Neural cell (in vitro differentiated cells): ENCODE data around the gene GAB4. TPM values are rescaled to one million over a fixed set of nuclear protein-coding genes. Genes with fewer than 3 reads are reported as not detected.
"Not testable (repeated sequence)": the region's sequence is repeated elsewhere in the genome, so short reads cannot be mapped to it uniquely, and the experiment has no call there.

ENCODE experiments used
- H2AFZ ChIP-seq: fragments of 200-600, 300-800 bp; sonication (generic), shearing (Covaris generic); 2 replicates; pipeline ENCODE4 v1.6.0; 2014; ENCODE audit warnings: low read depth, mild to moderate bottlenecking, antibody characterized with exemption, low read length, moderate library complexity
- H3F3A ChIP-seq: fragments of 200-600 bp; shearing (Covaris generic); 2 replicates; pipeline ENCODE4 v1.6.1; 2016; ENCODE audit warnings: mild to moderate bottlenecking, moderate library complexity, mixed read lengths, antibody characterized with exemption, low read length; ENCODE audit not compliant: insufficient read depth, poor library complexity, severe bottlenecking
- H3K27ac ChIP-seq: fragments of 200-600, 300-800 bp; sonication (generic), shearing (Covaris generic); 2 replicates; pipeline ENCODE4 v1.5.1; 2014; ENCODE audit warnings: mild to moderate bottlenecking, low read length, moderate library complexity
- H3K27me3 ChIP-seq: fragments of 300-800, 200-600 bp; sonication (generic), shearing (Covaris generic); 2 replicates; pipeline ENCODE4 v1.6.0; 2014; ENCODE audit warnings: mild to moderate bottlenecking, low read depth, low read length, moderate library complexity; ENCODE audit not compliant: insufficient read depth
- H3K36me3 ChIP-seq: fragments of 300-800, 200-600 bp; sonication (generic), shearing (Covaris generic); 2 replicates; pipeline ENCODE4 v1.5.1; 2014; ENCODE audit warnings: mild to moderate bottlenecking, antibody characterized with exemption, low read length, moderate library complexity; ENCODE audit not compliant: insufficient read depth
- H3K4me2 ChIP-seq: fragments of 300-800, 200-600 bp; sonication (generic), shearing (Covaris generic); 2 replicates; pipeline ENCODE4 v1.6.0; 2014; ENCODE audit warnings: mild to moderate bottlenecking, low read length
- H3K4me3 ChIP-seq: fragments of 300-800, 200-600 bp; sonication (generic), shearing (Covaris generic); 2 replicates; pipeline ENCODE4 v1.5.1; 2014; ENCODE audit warnings: mild to moderate bottlenecking, low read length, moderate library complexity
- H3K79me2 ChIP-seq: fragments of 200-600 bp; shearing (Covaris generic); replicated peaks from 2 replicates; pipeline ENCODE4 v1.6.0; 2014; ENCODE audit warnings: mild to moderate bottlenecking, low read length, moderate library complexity; ENCODE audit not compliant: insufficient read depth
- H3K9ac ChIP-seq: fragments of 300-800, 200-600 bp; sonication (generic), shearing (Covaris generic); 2 replicates; pipeline ENCODE4 v1.6.1; 2016; ENCODE audit warnings: mild to moderate bottlenecking, low read length, mixed read lengths
- H3K9me2 ChIP-seq: fragments of 200-600 bp; shearing (Covaris generic); 2 replicates; pipeline ENCODE4 v1.6.1; 2016; ENCODE audit warnings: mild to moderate bottlenecking, low read length, mixed read lengths; ENCODE audit not compliant: insufficient read depth
- H3K9me3 ChIP-seq: fragments of 200-600, 300-800 bp; sonication (generic), shearing (Covaris generic); 2 replicates; pipeline ENCODE4 v1.6.1; 2016; ENCODE audit warnings: mild to moderate bottlenecking, mixed run types, low read length, moderate library complexity, mixed read lengths
- H4K20me1 ChIP-seq: fragments of 200-600 bp; shearing (Covaris generic); 2 replicates; pipeline ENCODE4 v1.6.1; 2016; ENCODE audit warnings: mild to moderate bottlenecking, mixed run types; ENCODE audit not compliant: insufficient read depth
- CTCF ChIP-seq: fragments of 450-650 bp; IDR thresholded peaks from 2 replicates; pipeline ENCODE4 v1.5.1; 2014; ENCODE audit warnings: antibody characterized with exemption, mild to moderate bottlenecking, moderate library complexity; ENCODE audit not compliant: poor library complexity, severe bottlenecking
- EP300 ChIP-seq: fragments of 450-650 bp; conservative IDR thresholded peaks from 2 replicates; pipeline ENCODE4 v1.6.1; 2014; ENCODE audit warnings: antibody characterized with exemption, mild to moderate bottlenecking, moderate library complexity; ENCODE audit not compliant: poor library complexity, severe bottlenecking
- EZH2 ChIP-seq: fragments of 200-600, 300-800 bp; shearing (Covaris generic), sonication (generic); IDR thresholded peaks from 2 replicates; pipeline ENCODE4 v1.6.1; 2014; ENCODE audit warnings: antibody characterized with exemption, low read length, borderline replicate concordance, mild to moderate bottlenecking; ENCODE audit not compliant: insufficient read depth, poor library complexity, severe bottlenecking
- MXI1 ChIP-seq: fragments of 450-650 bp; conservative IDR thresholded peaks from 2 replicates; pipeline ENCODE4 v1.6.1; 2014; ENCODE audit warnings: antibody characterized with exemption, mild to moderate bottlenecking; ENCODE audit not compliant: poor library complexity, severe bottlenecking
- POLR2AphosphoS5 ChIP-seq: IDR thresholded peaks from 2 replicates; pipeline ENCODE4 v1.6.1; 2012
- RAD21 ChIP-seq: fragments of 450-650 bp; conservative IDR thresholded peaks from 2 replicates; pipeline ENCODE4 v1.6.1; 2014; ENCODE audit warnings: antibody characterized with exemption, mild to moderate bottlenecking, moderate library complexity
- SMC3 ChIP-seq: fragments of 450-650 bp; conservative IDR thresholded peaks from 2 replicates; pipeline ENCODE4 v1.6.1; 2014; ENCODE audit warnings: antibody characterized with exemption, mild to moderate bottlenecking, moderate library complexity; ENCODE audit not compliant: poor library complexity
- TAF1 ChIP-seq: IDR thresholded peaks from 2 replicates; pipeline ENCODE4 v1.6.1; 2012; ENCODE audit warnings: low read depth
- polyA plus RNA-seq: library from polyadenylated mRNA; depleted of rRNA; stranded (reverse); fragments of >200 nt; gene quantifications from 2 replicates; pipeline ENCODE4 v1.2.3, GENCODE V29; 2014
- TF ChIP-seq, protein P1 (sequence below): IDR thresholded peaks from 2 replicates; pipeline ENCODE4 v1.6.1; 2012; ENCODE audit warnings: borderline replicate concordance

The GAB4 gene
- polyA plus RNA-seq, 1 donor from 2014 or later, result not detected

DNA sequence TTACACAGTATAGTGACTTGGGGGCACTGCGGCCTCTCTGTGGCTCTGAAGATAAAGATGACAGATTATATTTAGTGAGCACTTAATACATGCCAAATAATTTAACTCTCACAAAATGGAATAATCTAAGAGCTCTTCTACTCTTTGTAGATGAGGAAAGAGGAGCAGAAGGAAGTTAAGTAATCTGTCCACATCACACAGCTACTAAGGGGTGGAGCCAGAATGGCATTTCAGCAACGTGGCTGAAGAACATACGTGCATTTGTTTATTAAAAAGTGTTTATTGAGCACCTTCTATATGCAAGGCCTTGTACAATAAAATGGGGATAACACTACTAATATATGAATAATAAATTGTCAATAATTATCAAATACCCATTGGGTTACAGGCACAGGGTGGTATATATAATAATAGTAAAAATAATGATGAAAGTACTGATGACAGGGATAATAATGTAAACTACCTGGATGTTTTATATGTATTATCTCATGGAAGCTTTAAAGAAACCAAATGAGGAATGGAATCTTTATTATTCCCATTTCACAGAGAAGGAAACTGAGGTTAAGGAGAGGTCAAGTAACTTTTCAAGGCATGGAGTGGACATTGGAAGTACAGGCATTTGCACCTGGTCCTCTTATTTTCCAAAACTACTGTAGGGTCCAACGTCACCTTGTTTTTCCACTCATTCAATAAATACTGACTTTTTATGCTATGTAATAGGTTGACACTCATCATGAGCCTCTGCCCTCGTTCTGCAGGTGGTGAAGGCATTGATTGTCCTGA lies 38.7 kb upstream of the GAB4 start:
- Histone ChIP-seq H3K4me2 (no peak overlapping the region), H4K20me1 (no peaks in the 10 kb centered on the region), H3K36me3 (no peaks in the 10 kb centered on the region), H3K9me2 (no peaks in the 10 kb centered on the region), H2AFZ (no peak overlapping the region), H3K4me3 (no peak overlapping the region), H3K9ac (no peak overlapping the region), H3K9me3 (no peaks in the 10 kb centered on the region), H3K27me3 (no peaks in the 10 kb centered on the region), H3K79me2 (no peaks in the 10 kb centered on the region), H3F3A (no peaks in the 10 kb centered on the region), H3K27ac (no peak overlapping the region)
- no peak for TF ChIP-seq TAF1
- TF ChIP-seq, protein P1, sequence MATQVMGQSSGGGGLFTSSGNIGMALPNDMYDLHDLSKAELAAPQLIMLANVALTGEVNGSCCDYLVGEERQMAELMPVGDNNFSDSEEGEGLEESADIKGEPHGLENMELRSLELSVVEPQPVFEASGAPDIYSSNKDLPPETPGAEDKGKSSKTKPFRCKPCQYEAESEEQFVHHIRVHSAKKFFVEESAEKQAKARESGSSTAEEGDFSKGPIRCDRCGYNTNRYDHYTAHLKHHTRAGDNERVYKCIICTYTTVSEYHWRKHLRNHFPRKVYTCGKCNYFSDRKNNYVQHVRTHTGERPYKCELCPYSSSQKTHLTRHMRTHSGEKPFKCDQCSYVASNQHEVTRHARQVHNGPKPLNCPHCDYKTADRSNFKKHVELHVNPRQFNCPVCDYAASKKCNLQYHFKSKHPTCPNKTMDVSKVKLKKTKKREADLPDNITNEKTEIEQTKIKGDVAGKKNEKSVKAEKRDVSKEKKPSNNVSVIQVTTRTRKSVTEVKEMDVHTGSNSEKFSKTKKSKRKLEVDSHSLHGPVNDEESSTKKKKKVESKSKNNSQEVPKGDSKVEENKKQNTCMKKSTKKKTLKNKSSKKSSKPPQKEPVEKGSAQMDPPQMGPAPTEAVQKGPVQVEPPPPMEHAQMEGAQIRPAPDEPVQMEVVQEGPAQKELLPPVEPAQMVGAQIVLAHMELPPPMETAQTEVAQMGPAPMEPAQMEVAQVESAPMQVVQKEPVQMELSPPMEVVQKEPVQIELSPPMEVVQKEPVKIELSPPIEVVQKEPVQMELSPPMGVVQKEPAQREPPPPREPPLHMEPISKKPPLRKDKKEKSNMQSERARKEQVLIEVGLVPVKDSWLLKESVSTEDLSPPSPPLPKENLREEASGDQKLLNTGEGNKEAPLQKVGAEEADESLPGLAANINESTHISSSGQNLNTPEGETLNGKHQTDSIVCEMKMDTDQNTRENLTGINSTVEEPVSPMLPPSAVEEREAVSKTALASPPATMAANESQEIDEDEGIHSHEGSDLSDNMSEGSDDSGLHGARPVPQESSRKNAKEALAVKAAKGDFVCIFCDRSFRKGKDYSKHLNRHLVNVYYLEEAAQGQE, result no peak
- TF ChIP-seq CTCF, result no peak
- TF ChIP-seq POLR2AphosphoS5, result no peak
- TF ChIP-seq EP300, result no peak
- TF ChIP-seq RAD21, result no peak
- TF ChIP-seq EZH2, result no peak
- no peak for TF ChIP-seq SMC3
- no peak for TF ChIP-seq MXI1

DNA sequence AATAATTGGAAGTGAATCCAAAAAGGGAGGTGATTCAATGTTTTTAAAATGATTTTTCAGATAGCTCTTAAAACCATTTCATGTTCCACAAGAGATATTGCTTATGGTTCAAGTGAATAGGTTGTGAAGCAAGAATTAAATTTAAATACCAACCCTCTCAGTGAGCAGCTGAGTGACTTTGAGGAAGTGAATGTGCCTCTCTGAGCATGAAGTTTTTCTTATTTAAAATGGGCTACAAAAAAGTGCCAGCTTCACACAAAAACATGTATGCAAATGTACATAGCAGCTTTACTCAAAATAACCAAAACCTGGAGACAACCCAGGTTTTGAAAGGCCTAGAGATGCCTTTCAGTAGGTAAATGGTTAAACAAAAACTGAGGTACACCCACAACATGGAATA lies 35.5 kb upstream of the GAB4 start:
- Histone ChIP-seq H4K20me1 (no peaks in the 10 kb centered on the region), H3K36me3 (no peaks in the 10 kb centered on the region), H2AFZ (no peak overlapping the region), H3K27me3 (no peaks in the 10 kb centered on the region), H3K4me3 (no peak overlapping the region), H3F3A (no peaks in the 10 kb centered on the region), H3K9me3 (no peaks in the 10 kb centered on the region), H3K9ac (no peak overlapping the region), H3K27ac (no peak overlapping the region), H3K4me2 (no peak overlapping the region), H3K79me2 (no peaks in the 10 kb centered on the region), H3K9me2 (no peaks in the 10 kb centered on the region)
- TF ChIP-seq MXI1 (no peak), CTCF (no peak), EZH2 (no peak), TAF1 (no peak), POLR2AphosphoS5 (no peak), EP300 (no peak), SMC3 (no peak), RAD21 (no peak)
- TF ChIP-seq, protein P1, result no peak

GRCh38 chr22:17036842-17037711 lies 29.1 kb upstream of the GAB4 start:
- H3K9me2 ChIP-seq, H3K4me2 ChIP-seq, H3F3A ChIP-seq, H4K20me1 ChIP-seq, H3K9me3 ChIP-seq, H3K9ac ChIP-seq, H3K27ac ChIP-seq, H2AFZ ChIP-seq, H3K36me3 ChIP-seq, H3K4me3 ChIP-seq, H3K79me2 ChIP-seq, H3K27me3 ChIP-seq: not testable (repeated sequence)
